ENCODE results near the gene HRAS. TPM values are rescaled to one million over a fixed set of nuclear protein-coding genes. Genes with fewer than 3 reads are reported as not detected.

HRAS gene
- total and polyA plus RNA-seq, 10 of the 15 experiments (the other 5 are each of a cell fraction or from before 2014, with no cell fraction given), result 2.8 to 72.4 (median 31.7) TPM

- ATAC-seq (peak; percentile 96), FAIRE-seq (no peak), DNase-seq (ENCODE audit: low read depth, low spot score) (peak; percentile 60)
- H3K79me2 ChIP-seq (ENCODE audit: control insufficient read depth, insufficient read depth, low read length), result peaks cover 5% of the 10 kb centered on the region
- H4K20me1 ChIP-seq (ENCODE audit: control insufficient read depth, insufficient read depth), result no peaks in the 10 kb centered on the region
- ChIA-PET POLR2A (interaction anchor here (0.8 to 1.6 kb wide), 5 partner anchors 8 to 166 kb away, joined by 3 to 7 read pairs (median 4); partner anchors contain the start of gene TMEM80), CTCF (interaction anchor here (0.8 to 1.9 kb wide), 4 partner anchors 135 to 166 kb away, joined by 3 to 10 read pairs (median 4); partner anchors contain the start of genes DEAF1 and TMEM80), RAD21 (ENCODE audit: unreplicated experiment) (no interaction called here), SMC1A (ENCODE audit: uncharacterized antibody, unreplicated experiment) (no interaction called here)
- H3K9ac ChIP-seq (ENCODE audit: control insufficient read depth, insufficient read depth, low read length), result peak within 1 kb of the TSS; percentile 69
- H3K4me1 ChIP-seq (ENCODE audit: control insufficient read depth, insufficient read depth, low read length), result peaks cover 5% of the 10 kb centered on the region
- H3K4me2 ChIP-seq (ENCODE audit: control insufficient read depth, insufficient read depth), result peak within 1 kb of the TSS; percentile 96
- no peaks in the 10 kb centered on the region for H3K9me3 ChIP-seq (replicated peaks; ENCODE audit: control insufficient read depth, insufficient read depth, low read length)
- BruUV-seq (replicated peaks), result TSS peak; percentile 73
- intact Hi-C loops (cut with micrococcal nuclease; ENCODE audit: unreplicated experiment) (no loop called here), in situ Hi-C loops (cut with MboI) (no loop called here)
- H3K27ac ChIP-seq (ENCODE audit: control insufficient read depth, insufficient read depth), result peak within 1 kb of the TSS; percentile 55
- H3K36me3 ChIP-seq (ENCODE audit: control insufficient read depth in 2 of 2, insufficient read depth in 2 of 2, low read length in 1 of 2), result no peaks in the 10 kb centered on the region; a peak in 1 of 4 replicates
- WGBS (ENCODE audit: insufficient coverage, insufficient replicate concordance, low lambda C conversion rate, missing lambda C conversion rate), result 3% methylated on average over 49 of the region's 95 CpGs
- peak within 1 kb of the TSS; percentile 90 for H2AFZ ChIP-seq (ENCODE audit: control insufficient read depth, low read depth, low read length)
- peak within 1 kb of the TSS; percentile 89 for H3K4me3 ChIP-seq
- peaks cover 0 to 5% of the 10 kb centered on the region in 2 experiments; a peak in 2 of 4 replicates for H3K27me3 ChIP-seq (replicated peaks in 1 of 2; ENCODE audit: control insufficient read depth in 2 of 2, insufficient read depth in 2 of 2, low read length in 1 of 2)
- TF ChIP-seq E4F1 (IDR thresholded peaks at IDR 0.05; ENCODE audit: borderline replicate concordance, partially characterized antibody) (no peak), STAT3 (IDR thresholded peaks at IDR 0.05; ENCODE audit: low read depth, low read length) (no peak), SMARCA5 (IDR thresholded peaks at IDR 0.05) (0 out of 2 replicates have a peak, but pooled peaks have one; percentile 50), RCOR1 (conservative IDR thresholded peaks at IDR 0.05; ENCODE audit: low read depth, low read length) (no peak), IKZF1 (conservative IDR thresholded peaks at IDR 0.05) (peak; percentile 65), BHLHE40 (IDR thresholded peaks at IDR 0.05; ENCODE audit: borderline replicate concordance in 1 of 2, low read depth in 2 of 2, low read length in 1 of 2) (peak in 1 of 2 experiments; percentile 69; a peak in 1 of 4 replicates), HDGF (IDR thresholded peaks at IDR 0.05) (0 out of 2 replicates have a peak, but pooled peaks have one; percentile 19), TBL1XR1 (IDR thresholded peaks at IDR 0.05; ENCODE audit: low read depth, low read length) (no peak), FOS (IDR thresholded peaks at IDR 0.05; ENCODE audit: borderline replicate concordance, extremely low read depth, insufficient read length) (peak; percentile 80), PAX5 (IDR thresholded peaks at IDR 0.05; ENCODE audit: borderline replicate concordance, low read depth, low read length) (no peak; the same call in 1 of the 2 replicates), SP1 (IDR thresholded peaks at IDR 0.05; ENCODE audit: low read depth, low read length) (peak; percentile 97), ZSCAN29 (IDR thresholded peaks at IDR 0.05) (no peak), FOXM1 (IDR thresholded peaks at IDR 0.05; ENCODE audit: low read depth, low read length) (no peak), CBFB (IDR thresholded peaks at IDR 0.05; ENCODE audit: low read depth) (no peak), EED (IDR thresholded peaks at IDR 0.05; ENCODE audit: low read depth) (no peak), ASH2L (IDR thresholded peaks at IDR 0.05; ENCODE audit: borderline replicate concordance, low read depth) (no peak)
- TF ChIP-seq, protein P1, sequence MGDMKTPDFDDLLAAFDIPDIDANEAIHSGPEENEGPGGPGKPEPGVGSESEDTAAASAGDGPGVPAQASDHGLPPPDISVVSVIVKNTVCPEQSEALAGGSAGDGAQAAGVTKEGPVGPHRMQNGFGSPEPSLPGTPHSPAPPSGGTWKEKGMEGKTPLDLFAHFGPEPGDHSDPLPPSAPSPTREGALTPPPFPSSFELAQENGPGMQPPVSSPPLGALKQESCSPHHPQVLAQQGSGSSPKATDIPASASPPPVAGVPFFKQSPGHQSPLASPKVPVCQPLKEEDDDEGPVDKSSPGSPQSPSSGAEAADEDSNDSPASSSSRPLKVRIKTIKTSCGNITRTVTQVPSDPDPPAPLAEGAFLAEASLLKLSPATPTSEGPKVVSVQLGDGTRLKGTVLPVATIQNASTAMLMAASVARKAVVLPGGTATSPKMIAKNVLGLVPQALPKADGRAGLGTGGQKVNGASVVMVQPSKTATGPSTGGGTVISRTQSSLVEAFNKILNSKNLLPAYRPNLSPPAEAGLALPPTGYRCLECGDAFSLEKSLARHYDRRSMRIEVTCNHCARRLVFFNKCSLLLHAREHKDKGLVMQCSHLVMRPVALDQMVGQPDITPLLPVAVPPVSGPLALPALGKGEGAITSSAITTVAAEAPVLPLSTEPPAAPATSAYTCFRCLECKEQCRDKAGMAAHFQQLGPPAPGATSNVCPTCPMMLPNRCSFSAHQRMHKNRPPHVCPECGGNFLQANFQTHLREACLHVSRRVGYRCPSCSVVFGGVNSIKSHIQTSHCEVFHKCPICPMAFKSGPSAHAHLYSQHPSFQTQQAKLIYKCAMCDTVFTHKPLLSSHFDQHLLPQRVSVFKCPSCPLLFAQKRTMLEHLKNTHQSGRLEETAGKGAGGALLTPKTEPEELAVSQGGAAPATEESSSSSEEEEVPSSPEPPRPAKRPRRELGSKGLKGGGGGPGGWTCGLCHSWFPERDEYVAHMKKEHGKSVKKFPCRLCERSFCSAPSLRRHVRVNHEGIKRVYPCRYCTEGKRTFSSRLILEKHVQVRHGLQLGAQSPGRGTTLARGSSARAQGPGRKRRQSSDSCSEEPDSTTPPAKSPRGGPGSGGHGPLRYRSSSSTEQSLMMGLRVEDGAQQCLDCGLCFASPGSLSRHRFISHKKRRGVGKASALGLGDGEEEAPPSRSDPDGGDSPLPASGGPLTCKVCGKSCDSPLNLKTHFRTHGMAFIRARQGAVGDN (IDR thresholded peaks at IDR 0.05), result no peak
Measured at GRCh38 chr11:560305-561147, 25.1 kb upstream of the HRAS start, which contains the start of the genes LMNTD2 and RASSF7. Gene LMNTD2, minus strand, starts transcription at chr11:560738. Its CDS starts 22 bp downstream, at chr11:560716. Gene RASSF7, plus strand, starts transcription at chr11:560970. Its CDS starts 799 bp downstream, at chr11:561769.
